HG03280 (cell line): Measurements from ENCODE around the gene CHCHD6.

Experiments used
- ATAC-seq: cut with Tn5 transposase; IDR thresholded peaks from one replicate; pipeline ENCODE4 v1.9.1; 2021; ENCODE audit warnings: mild to moderate bottlenecking, moderate library complexity; ENCODE audit not compliant: unreplicated experiment

The CHCHD6 gene

GRCh38 chr3:126742057-126742456 is 38.0 kb downstream of the CHCHD6 start:
- ATAC-seq = no peak

- no peak for ATAC-seq
Observed at GRCh38 chr3:126743350-126743749, 39.3 kb downstream of the CHCHD6 start.

GRCh38 chr3:126743781-126744180 is 39.7 kb downstream of the CHCHD6 start:
- ATAC-seq = no peak

DNA sequence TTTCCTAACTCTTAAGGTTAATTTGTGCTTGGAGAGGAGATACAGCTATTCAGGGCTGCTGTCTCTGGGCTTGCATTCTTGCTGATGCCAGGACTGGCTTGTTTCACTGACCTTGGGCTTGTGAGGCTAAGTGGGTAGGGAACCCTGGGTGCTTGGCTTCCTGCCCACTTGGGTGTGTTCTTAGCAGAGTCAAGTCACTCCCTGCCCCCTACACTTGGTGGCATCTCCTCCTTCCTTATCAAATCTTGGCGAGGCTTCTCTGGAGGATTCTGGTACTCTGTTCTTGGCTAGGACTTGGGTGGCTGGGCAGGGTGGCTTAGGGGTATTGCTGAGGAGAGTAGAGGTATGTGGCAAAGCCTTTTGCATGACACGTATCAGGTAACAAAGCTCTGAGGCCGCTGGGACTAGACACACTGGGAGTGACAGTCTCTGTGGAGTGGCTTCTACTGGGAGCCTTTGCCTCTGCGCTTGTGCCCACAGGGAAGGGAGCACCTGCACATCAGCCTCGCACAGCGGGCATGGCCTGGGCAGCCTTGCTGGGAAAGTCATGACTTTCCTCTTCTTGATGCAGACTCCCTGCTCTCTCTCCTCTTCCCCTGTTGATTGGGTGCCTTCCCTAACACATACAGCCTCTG is 41.8 kb downstream of the CHCHD6 start:
- ATAC-seq = no peak

DNA sequence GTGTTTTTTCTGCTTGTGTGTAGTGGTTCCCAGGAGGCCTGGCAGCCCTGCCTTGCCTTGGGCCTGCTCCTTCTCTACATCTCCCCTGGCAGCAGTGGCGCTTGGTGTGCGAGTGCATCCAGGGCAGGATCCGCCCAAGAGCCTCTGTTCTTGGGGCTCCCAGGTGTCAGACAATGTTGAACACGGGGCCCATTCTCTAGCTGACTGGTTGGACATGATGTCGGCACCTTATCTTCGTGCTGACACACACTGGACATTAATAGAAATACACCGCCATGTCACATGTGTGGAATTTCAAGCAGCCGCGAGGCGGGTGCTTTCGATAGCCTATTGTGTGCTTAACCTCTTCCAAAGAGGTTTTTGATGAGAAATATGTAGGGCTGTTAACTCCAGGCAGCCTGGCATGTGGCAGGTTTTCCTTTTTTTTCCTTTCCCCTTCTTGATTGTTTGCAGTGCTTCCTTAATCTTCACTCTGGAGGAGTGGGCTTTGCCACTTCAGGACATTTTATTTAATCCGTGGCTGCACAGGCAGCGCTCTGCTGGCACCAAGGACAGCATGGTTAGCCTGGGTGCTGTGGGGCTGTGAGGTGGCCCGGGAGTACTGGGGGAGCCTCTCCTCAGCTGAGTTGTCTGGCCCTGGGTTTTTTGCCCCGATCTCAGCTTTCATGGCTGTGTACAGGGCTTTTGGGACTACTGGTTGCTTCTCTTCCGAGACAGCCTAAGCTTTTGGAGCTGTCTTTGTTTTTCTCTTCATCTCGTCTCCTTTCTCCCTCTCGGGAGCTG is 42.5 kb downstream of the CHCHD6 start:
- ATAC-seq = no peak

DNA sequence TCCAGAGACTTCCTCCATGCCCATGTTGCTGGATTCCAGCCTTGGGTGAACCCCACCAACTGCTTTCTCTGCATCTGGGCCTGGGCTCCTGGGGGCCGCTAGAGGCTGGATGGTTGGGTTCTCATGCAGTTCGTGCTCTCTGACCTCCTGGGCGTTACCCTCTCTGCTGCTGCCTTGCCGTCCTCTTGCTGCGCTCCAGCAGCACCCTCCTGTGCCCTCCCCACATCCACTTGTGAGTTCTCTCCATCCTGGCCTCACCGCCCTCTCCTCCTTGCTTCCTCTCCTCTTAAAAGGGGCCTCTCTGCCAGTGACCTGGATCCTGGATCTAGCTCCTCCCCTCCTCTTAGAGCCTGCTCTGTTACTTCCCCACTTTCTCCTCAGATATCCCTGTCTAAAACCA is 43.7 kb downstream of the CHCHD6 start:
- no peak for ATAC-seq

DNA sequence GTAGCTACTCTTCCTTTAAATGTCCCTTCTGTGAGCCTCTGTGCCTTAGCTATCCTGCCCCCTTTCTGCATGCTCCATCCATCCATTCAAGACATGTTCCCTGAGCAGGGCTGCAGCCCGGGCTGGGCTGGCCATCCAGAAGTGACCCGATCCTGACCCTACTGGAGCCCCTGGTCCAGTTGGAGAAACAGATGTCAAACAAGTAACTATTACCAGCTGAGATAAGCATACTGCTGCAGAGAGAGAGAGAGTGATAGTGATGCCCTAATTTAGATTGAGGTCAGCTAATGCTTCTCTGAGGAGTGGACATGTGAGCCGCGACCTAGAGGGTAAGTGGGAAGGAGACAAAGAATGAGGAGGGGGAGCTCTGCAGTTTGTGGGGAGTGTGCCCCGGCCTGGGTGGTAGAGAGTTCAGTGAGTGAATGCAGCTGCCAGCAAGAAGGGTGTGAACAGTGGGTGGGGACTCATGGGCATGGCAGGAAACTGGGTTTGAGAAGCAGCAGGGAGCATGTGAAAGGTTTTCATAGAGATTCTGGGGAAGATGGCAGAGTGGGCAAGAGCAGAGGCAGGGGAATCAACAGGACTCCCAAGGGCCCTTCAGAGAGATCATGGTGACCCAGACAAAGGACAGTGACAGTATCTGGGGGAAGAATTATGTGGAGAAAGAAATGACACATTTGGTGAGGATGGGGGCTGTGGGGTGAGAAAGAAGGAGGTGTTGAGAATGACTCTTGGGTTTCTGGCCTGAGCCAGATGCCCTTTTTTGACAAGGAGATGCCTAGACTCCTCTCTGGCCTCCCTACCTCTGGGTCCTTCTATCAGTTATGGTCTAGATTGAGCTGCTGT is 44.9 kb downstream of the CHCHD6 start:
- no peak for ATAC-seq

DNA sequence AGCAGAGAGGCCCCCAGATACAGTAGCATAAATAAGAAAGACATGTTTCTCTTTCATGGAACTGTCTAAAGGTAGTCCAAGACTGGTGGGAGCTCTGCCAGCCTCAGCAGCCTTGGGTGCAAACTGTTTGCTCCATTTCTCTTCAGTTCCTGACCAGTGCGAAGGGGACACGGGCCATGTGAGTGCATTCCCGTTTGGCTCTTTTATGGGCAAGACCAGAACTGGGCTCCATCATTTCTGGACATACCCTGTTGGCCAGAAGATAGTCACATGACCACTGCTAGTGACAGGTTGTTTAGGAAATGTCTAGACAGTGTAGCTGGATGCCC is 45.5 kb downstream of the CHCHD6 start:
- ATAC-seq = no peak

DNA sequence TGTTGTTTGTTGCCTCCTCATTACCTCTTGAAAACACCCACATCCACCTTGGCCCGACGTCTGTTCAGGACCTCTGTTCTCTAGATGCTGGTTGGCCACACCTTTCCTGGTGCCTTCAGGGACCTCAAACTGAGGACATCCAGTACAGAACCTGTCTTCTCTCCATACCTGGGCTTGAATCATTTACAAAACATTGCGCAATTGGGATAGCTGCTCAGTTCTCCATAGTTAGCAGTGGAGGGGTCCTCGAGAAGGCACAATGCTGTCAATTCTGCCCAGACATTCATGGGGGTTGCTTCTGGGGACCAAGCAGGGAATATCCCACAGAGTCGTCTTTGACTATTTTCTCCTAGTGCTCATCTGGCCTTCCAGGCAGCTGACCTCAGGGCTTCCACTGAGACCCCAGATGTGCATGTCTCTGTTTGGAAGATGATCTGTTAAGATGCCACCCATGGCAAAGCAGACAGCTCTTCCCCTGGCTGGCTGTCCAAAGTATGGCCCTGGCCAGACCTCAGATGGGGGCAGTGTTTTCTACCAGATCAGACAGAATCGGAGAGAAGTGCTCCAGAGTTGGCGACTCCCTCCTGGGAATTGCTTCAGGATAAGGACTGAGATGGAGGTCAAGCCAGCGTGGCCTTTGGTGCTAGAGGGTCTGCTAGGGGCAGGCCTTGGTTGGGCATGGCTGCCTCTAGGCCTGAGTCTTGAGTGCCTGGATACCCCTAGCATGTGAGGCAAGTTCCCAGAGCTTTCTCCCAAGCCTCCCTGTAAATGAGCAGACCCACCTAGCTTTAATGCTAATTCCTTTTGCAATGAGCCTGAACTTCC is 46.1 kb downstream of the CHCHD6 start:
- ATAC-seq = no peak

GRCh38 chr3:126750756-126751121 is 46.7 kb downstream of the CHCHD6 start:
- ATAC-seq = no peak

- no peak for ATAC-seq
Observed at GRCh38 chr3:126751611-126752302, 47.7 kb downstream of the CHCHD6 start.

DNA sequence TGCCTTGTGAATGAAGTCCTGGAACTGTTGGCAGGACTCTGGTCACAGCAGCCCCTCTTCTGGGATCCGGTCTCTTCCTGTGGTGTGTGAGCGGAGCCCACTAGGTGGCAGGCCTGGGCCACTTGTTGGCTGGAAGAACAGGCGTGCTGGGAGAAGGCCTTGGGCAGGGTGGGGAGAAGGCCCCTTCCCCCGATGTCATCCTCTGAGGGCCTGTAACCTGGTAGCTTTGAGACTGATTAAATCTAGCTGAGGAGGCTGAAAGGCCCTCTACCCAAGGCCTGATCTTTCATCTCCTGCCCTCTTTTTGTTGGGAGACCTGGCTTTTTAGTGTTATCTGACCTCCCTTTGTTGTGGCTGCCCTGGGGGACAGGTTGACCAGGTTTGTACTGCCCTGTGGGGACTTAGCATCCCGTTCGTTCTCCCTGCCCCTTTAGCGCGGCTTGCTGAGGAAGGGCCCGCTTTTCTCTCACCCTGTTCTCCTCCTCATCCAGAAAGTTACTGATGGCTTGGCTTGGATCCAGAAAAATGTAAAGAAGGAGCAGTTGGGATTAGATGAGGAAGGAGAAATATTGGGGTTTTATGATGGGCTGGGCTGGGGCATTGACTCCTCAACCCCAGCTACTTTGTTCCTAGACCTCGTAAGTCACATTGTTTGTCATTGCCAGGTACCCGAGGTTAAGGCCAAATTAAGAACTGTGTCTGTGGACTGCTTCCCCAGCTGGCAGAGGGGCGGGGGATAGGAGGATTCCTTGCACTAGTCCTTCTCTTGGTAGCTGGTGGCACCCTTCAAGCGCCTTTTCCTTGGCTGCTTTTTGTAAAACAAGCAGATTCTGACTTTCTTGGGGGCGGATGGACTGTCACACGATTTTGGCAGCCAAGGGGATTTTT is 48.5 kb downstream of the CHCHD6 start:
- ATAC-seq = peak; percentile 76

DNA sequence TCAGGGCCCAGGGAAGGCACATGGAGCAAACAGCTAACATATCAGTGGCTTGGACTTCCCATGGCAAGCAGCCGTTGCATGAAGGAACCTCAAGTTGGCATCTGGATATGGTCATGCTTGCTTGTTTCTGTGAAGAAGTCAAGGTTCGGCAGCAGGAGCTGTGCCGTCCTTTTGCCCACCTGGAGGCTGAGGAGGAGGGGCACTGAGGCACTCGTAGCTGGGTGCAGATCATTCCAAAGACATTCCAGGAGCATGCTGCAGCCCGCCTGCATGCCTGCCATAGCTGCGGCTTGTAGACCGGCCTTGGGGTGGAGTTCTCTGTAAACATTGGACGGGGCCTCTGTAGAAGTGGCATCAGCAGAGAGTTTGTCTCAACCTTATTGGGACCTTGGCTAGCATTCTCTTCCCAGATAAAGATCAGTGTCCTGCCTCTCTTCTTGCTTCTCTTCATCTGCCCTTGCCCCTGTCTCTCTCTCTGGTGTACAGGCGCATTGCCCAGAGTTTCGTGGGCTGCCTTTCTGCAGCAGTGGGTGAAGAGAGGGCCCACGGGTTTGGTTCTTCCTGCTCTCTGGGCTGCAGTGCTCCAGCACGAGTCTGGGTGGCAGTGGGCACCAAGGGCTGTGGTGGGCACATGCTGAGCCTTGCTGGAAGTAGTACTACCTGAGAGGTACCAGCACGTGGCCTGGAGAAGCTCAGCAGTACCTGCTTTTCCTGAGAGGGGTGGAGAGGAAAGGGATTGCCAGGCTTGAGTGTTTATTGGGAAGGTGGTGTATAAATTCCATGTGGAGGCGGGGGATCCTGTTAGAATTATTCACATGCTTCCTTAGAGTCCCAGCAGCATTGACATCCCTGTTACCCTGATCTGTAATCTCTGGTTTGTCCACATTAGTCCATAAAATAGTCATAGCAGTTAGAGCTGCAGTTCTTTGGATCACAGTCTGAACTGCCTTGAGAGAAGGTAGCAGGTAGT is 49.4 kb downstream of the CHCHD6 start:
- ATAC-seq = no peak

- no peak for ATAC-seq
Observed at GRCh38 chr3:126755866-126756265, 51.8 kb downstream of the CHCHD6 start.

DNA sequence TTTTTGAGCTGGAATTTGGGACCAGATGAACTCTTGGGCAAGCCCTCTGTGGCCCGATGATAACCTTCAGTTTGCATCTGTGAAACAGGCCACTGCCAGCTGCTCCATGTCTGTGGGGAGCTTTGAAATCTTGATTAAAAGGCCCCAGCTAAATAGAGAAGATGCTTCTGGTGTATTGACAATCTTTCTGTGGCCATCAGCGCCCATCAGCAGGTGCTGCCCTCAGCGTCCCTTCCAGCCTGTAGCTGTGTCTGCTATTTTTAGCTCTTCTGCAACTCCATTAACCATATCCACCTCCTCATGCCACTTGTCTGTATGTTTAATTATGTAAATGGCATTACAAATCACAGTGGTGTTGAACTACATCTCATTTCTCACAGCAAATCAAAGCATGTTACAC is 54.0 kb downstream of the CHCHD6 start:
- ATAC-seq = no peak

- no peak for ATAC-seq
Observed at GRCh38 chr3:126758882-126759281, 54.8 kb downstream of the CHCHD6 start.

GRCh38 chr3:126760541-126760940 is 56.5 kb downstream of the CHCHD6 start:
- ATAC-seq = no peak

DNA sequence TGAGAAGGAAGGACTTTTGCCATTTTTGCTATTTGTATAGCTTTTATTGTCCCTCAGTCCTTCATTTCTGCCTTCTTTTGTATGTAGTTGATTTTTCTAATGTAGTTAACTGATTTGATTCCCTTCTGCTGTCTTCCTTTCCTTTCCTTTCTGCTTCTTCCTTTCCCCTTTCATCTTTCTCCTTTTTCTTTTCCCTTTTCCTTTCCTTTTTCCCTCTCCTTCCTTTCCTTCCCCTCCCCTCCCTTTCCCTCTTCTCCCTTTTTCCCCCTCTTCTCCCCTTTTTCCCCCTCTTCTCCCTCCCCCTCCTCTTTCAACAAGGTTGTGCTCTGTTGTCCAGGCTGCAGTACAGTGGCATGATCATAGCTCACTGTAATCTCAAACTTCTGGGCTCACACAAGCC is 59.0 kb downstream of the CHCHD6 start:
- no peak for ATAC-seq
